ENCODE data around the gene GNG7.

- no peak for TF ChIP-seq CTCF (IDR thresholded peaks at IDR 0.05; ENCODE audit: low read depth, low read length, poor library complexity, severe bottlenecking)
- no peak for TF ChIP-seq EZH2phosphoT487 (IDR thresholded peaks at IDR 0.05; ENCODE audit: borderline replicate concordance, low read length)
These were observed 21.3 kb upstream of the GNG7 start for GRCh38 chr19:2723747-2724146.

Measured in DOHH2 (cell line).